Embryonic facial prominence (tissue), 1 donor: ENCODE measurements around the gene CNTNAP2.
"Not testable (repeated sequence)": the region's sequence is repeated elsewhere in the genome, so short reads cannot be mapped to it uniquely, and the experiment has no call there.

ENCODE experiments used
- DNase-seq: peaks from one replicate; pipeline ENCODE4 v3.0.0-alpha.2; 2016; ENCODE audit errors: extremely low spot score

CNTNAP2 gene

GRCh38 chr7:146146831-146147486 is 30.4 kb downstream of the CNTNAP2 start:
- peak; percentile 11 for DNase-seq

DNA sequence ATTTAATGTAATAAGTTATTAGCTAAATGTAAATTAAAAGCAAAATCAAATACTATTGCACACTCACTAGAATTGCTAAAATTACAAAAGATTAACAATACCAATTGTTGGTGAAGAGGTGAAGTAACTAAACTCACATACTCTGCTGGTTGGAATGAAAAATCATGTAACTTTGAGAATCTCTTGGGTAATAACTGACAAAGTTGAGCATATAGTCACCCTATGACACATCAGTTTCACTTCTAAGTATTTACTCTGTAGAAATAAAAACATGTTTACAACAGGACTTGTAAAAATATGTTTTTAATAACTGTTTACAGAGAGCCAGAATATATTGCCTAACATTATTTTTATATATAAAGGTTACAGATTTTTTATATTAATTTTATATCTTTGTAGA is 33.6 kb downstream of the CNTNAP2 start:
- no peak for DNase-seq

DNA sequence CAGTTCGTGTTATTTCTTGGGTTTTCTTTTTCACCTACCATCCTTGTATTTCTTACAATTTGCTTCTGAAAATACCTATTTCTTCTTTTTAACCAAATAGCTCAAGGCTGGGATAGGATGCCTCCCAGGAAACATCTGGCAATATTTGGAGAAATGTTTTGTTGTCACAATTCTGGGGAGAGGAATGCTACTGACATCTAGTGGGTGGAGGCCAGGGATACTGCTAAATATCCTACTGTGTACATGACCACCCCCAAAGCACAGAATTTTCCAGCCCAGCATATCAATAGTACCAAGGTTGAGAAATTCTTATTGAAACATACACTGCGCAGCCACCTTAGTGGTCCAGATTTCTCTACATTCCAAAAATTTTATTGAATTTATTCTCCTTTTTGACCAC is 55.5 kb downstream of the CNTNAP2 start:
- DNase-seq = no peak

- DNase-seq = no peak
Measured at GRCh38 chr7:146175716-146176115, 59.1 kb downstream of the CNTNAP2 start.

DNA sequence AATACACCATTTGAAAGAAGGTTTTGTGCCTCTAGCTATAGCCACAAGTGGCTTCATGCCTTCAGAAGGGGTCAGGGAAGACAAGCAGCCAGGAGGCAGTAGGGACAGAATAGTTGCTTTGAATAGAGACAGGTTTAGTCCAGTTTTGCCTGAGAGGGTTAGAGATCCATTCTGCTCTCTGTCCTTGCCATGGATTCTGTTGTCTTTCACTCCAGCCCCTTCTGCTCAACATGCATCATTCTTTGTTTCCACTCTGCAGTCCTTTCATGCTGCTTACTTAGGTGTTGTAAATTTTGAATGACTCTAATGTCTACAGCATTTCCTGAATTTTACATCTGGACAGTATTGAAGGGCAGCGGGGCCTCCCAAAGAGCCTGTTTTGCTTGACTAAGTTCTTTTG is 60.3 kb downstream of the CNTNAP2 start:
- DNase-seq = no peak

GRCh38 chr7:146177301-146177700 is 60.7 kb downstream of the CNTNAP2 start:
- no peak for DNase-seq

GRCh38 chr7:146185844-146186243 is 69.2 kb downstream of the CNTNAP2 start:
- no peak for DNase-seq

DNA sequence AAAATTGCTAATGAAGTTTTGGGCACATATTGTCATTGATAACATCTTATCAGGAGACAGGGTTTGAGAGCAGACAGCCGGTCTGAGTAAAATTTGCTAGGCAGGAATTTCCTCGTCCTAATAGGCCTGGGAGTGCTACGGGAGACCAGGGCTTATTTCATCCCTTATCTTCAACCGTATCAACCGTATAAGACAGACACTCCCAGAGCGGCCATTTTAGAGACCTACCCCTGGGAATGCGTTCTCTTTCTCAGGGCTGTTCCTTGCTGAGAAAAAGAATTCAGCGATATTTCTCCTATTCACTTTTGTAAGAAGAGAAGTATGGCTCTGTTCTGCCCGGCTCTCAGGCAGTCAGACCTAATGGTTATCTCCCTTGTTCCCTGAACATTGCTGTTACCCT is 74.8 kb downstream of the CNTNAP2 start:
- DNase-seq = not testable (repeated sequence)

DNA sequence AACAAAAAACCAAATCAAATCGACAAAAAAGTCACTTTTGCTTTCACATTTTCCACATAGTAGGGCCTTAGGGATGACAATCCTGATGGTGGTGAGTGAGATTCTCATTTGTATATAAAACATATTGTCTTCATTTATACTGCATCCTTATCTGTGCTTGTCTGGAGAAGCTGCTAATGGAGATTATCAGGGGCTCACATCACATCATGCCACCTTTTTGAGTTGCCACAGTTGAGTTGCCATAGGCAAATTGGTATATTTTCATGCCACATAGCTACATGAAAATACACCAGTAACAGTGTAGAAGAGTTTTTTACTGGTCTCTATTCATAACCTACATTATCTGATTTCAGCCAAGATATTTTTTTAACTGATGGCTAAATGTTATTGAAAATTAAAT is 85.3 kb downstream of the CNTNAP2 start:
- DNase-seq = no peak

GRCh38 chr7:146206270-146206669 is 89.7 kb downstream of the CNTNAP2 start:
- no peak for DNase-seq

GRCh38 chr7:146208492-146208891 is 91.9 kb downstream of the CNTNAP2 start:
- no peak for DNase-seq

DNA sequence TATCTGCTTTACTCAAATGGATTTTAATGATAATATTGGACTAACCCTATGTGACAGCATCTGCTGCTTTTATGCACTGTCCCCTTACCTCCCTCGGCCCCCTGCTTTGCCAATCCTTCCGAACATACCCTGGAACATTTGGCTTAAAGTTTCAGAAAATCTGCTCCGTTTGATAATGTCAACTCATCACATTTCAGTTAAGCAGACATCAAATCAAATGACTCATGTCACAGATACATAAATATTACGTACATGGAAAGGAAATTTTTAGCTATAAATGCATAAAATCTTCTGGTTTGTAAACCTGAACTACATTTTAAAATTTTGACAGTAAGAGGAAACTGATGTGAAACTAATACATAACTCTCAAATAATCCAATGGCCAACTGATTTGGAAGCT is 98.2 kb downstream of the CNTNAP2 start:
- DNase-seq = no peak

GRCh38 chr7:146216396-146217041 is 99.9 kb downstream of the CNTNAP2 start:
- no peak for DNase-seq

GRCh38 chr7:146223851-146224250 is 107.2 kb downstream of the CNTNAP2 start:
- DNase-seq = no peak

DNA sequence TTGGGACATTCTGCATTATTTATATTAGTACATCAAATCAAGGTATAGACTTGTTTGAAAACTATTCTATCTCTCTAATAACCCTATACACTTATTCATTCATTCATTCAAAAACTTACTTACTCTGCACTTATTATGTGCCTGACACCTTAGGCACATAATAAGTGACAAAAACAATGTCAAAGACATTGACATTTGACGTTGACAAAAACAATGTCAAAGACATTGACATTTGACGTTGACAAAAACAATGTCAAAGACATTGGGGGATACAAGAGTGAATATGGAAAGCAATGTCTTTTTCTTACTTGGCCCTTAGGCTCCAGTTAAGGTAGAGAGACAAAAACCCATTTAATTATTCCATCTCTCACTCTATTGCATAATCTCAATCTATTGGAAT is 116.0 kb downstream of the CNTNAP2 start:
- DNase-seq = no peak

DNA sequence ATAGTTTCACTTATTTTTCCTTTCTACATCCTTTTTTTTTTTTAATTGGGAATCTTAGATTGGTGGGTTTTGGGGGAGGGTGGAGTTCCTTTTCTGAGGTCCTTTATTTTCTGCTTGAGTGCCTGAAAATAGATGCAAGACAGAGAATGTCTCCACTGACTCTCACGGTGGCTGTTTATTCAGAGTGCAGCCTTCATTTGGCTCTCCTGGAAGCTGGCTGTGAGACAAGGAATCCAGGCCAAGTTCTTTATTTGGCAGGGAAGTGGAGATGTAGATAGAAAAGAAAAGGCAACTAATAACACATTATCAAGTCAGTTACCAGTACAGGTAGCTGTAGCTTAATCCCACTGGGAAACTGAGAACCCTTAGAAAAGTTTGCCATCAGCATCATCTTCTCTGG is 118.6 kb downstream of the CNTNAP2 start:
- no peak for DNase-seq

DNA sequence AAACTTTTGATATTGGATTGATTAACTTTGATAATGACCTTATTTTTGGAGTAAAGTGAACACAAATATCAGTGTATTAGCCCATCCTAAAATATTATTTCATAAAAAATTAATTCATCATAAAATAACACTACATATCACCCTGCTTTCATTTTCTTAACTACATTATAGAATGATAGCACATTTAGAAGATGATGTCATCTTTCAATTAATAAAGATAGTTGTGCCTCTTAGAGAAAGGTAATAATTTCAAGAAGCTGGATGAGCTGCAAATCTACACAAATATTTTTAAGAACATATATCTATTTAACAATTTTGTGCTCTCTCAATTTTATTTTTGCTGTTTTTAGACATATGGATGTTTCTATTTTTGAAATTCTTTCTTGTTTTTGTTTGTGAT is 126.1 kb downstream of the CNTNAP2 start:
- no peak for DNase-seq

DNA sequence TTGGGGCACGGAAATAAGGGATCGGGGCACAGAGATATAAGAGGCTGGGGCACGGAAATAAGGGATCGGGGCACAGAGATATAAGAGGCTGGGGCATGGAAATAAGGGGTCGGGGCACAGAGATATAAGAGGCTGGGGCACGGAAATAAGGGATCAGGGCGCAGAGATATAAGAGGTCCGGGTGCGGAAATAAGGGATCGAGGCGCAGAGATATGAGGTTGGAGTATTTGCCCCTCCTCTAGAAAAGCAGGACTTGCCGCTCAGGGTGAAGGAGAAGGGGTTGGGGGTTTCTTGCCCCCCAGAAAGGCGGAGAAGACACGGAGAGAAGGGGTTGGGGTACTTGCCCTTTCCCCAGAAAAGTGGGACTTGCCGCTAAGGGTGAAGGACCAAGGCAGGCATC is 131.4 kb downstream of the CNTNAP2 start:
- DNase-seq = not testable (repeated sequence)

DNA sequence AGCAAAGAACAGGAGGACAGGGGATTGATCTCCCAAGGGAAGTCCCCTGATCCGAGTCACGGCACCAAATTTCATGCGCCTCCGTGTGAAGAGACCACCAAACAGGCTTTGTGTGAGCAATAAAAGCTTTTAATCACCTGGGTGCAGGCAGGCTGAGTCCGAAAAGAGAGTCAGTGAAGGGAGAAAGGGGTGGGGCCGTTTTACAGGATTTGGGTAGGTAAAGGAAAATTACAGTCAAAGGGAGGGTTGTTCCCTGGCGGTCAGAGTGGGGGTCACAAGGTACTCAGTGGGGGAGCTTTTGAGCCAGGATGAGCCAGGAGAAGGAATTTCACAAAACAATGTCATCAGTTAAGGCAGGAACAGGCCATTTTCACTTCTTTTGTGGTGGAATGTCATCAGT is 132.1 kb downstream of the CNTNAP2 start:
- DNase-seq = not testable (repeated sequence)

GRCh38 chr7:146249272-146249671 is 132.7 kb downstream of the CNTNAP2 start:
- DNase-seq = no peak

- no peak for DNase-seq
Measured at GRCh38 chr7:146255609-146256008, 139.0 kb downstream of the CNTNAP2 start.

DNA sequence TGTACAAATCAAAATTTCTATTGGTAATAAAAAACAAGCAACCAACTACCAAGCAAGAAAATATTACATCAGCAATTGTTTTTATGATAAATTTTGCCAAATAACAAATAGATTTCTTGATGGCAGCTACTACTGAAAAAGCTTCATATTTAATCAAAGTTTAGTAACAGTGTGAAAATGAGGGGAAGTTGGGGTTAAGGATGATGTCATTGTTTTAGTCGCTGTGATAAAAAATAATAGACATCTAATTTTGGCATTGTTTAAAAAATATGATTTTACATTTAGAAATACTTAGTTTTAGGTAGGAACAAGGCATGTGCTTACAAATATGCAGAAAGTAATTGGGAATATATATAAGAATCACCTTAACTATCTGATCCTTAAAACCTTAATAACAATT is 145.9 kb downstream of the CNTNAP2 start:
- no peak for DNase-seq

DNA sequence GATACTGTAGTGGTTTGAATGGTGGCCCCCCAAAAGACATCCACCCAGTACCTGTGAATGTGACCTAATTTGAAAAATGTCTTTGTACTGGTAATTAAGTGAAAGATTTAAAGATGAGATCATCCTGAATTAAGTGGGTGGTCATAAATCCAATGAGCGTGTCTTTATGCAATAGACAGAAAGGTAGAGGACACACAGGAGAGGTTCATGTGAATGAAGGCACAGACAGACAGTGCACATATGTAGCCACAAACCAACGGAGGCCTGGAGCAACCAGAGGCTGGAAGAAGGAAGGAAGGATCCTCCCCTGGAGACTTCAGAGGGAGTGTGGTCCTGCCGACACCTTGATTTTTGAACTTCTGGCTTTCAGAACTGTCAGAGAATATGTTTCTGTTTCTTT is 160.3 kb downstream of the CNTNAP2 start:
- DNase-seq = no peak

GRCh38 chr7:146285418-146285817 is 168.8 kb downstream of the CNTNAP2 start:
- no peak for DNase-seq
